Measurements from ENCODE around the gene SMIM22.

DNA sequence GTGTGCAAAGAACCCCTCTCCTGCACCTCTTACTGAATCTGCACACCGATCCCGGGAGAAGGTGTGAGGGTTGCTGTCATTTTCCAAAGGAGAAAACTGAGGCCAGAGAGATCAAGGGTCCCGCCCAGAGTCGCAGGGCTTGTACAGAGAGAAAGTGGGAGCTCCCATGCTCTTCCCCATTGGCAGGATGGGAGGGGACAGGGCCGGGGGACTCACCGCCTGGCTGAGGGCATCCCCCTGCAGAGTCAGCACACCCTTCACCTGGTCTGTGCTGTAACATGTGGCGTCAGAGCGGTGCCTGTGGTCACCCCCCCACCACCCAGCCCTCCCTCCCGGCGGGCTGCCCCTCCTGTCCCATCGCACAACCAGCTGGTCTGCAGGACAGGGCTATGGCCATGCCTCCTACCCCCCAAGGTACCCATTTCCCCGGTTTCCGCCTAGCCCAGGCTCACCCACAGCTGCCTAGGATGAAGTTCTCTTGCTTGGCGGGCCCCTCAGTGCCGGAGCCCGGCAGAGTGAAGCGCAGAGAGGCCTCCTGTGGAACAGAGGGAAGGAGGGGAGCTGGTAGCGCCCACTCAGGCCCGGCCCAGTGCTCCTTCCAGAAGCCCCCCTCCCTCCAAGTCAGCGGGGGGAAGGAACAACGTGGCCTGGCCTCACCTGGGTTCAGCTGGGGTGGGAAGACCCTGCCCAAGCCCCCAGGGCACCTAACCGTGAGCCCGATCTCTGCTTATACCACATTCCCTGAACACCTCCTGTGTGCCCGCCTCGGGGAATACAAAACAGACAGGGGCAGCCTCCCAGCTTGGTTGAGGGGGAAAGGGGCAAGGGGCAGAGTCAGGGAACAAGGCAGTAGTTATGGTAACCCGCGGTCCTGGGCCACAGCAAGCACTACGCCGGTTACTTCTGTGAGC lies 6.1 kb downstream of the SMIM22 start:
- TF ChIP-seq, protein P1, sequence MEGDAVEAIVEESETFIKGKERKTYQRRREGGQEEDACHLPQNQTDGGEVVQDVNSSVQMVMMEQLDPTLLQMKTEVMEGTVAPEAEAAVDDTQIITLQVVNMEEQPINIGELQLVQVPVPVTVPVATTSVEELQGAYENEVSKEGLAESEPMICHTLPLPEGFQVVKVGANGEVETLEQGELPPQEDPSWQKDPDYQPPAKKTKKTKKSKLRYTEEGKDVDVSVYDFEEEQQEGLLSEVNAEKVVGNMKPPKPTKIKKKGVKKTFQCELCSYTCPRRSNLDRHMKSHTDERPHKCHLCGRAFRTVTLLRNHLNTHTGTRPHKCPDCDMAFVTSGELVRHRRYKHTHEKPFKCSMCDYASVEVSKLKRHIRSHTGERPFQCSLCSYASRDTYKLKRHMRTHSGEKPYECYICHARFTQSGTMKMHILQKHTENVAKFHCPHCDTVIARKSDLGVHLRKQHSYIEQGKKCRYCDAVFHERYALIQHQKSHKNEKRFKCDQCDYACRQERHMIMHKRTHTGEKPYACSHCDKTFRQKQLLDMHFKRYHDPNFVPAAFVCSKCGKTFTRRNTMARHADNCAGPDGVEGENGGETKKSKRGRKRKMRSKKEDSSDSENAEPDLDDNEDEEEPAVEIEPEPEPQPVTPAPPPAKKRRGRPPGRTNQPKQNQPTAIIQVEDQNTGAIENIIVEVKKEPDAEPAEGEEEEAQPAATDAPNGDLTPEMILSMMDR (IDR thresholded peaks at IDR 0.05 in 4 of 5, conservative IDR thresholded peaks at IDR 0.05 in 1 of 5) = no peak
- TF ChIP-seq POLR2A (IDR thresholded peaks at IDR 0.05) = no peak

All from gastrocnemius medialis (tissue), 4 donors.